GM12891 (cell line): ENCODE data around the gene ARIH2.

ENCODE experiments used
- PAX5 ChIP-seq: IDR thresholded peaks from 2 replicates; pipeline ENCODE4 v1.6.1; 2011; ENCODE audit warnings: low read length, moderate library complexity, mild to moderate bottlenecking; ENCODE audit not compliant: insufficient read depth, severe bottlenecking
- POLR2A ChIP-seq: IDR thresholded peaks from 2 replicates; pipeline ENCODE4 v1.6.1; 2011; ENCODE audit warnings: low read depth, low read length, control low read depth
- POLR2AphosphoS5 ChIP-seq: IDR thresholded peaks from 2 replicates; pipeline ENCODE4 v1.6.1; 2011; ENCODE audit warnings: low read depth, low read length, control low read depth
- POU2F2 ChIP-seq: IDR thresholded peaks from 2 replicates; pipeline ENCODE4 v1.6.1; 2011; ENCODE audit warnings: low read depth, mild to moderate bottlenecking, control low read depth, low read length, moderate library complexity
- SPI1 ChIP-seq: IDR thresholded peaks from 2 replicates; pipeline ENCODE4 v1.6.1; 2011; ENCODE audit warnings: low read depth, low read length, control low read depth
- TAF1 ChIP-seq: IDR thresholded peaks from 2 replicates; pipeline ENCODE4 v1.6.1; 2011; ENCODE audit warnings: low read depth, low read length, control low read depth

- TF ChIP-seq POLR2A (no peak), SPI1 (no peak), POLR2AphosphoS5 (no peak), TAF1 (no peak), POU2F2 (no peak), PAX5 (no peak)
Measured at GRCh38 chr3:49023775-49024174, 105.1 kb downstream of the ARIH2 start.
